Vagina (tissue), 2 donors: Measurements from ENCODE around the gene SPACA9.

ENCODE experiments used
- CTCF ChIP-seq, 3 experiments: fragments of 450-650 bp in 2 of 3; fragments of 200-600 bp in 1 of 3; sonication (generic) in 1 of 3; IDR thresholded peaks; one replicate each; pipeline ENCODE4 v1.5.1; 2017 to 2019; ENCODE audit warnings: antibody characterized with exemption in 3 of 3, mild to moderate bottlenecking in 2 of 3, moderate library complexity in 2 of 3
- POLR2AphosphoS5 ChIP-seq, 2 donors: sonication (generic); formaldehyde crosslinking; IDR thresholded peaks; one replicate each; pipeline ENCODE4 v1.9.0; 2017; ENCODE audit warnings: antibody characterized with exemption in 2 of 2, mild to moderate bottlenecking in 2 of 2, low read depth in 1 of 2; ENCODE audit not compliant: insufficient read depth in 1 of 2

- TF ChIP-seq CTCF (IDR thresholded peaks at IDR 0.05) = no peak
- TF ChIP-seq POLR2AphosphoS5 (IDR thresholded peaks at IDR 0.05; ENCODE audit: insufficient read depth in 1 of 2, low read depth in 1 of 2) = no peak
Measured at GRCh38 chr9:132858751-132859150, 19.9 kb upstream of the SPACA9 start.
